GM19324 (cell line): Measurements from ENCODE around the gene TMEM163.

Source experiments
- ATAC-seq: cut with Tn5 transposase; IDR thresholded peaks from one replicate; pipeline ENCODE4 v1.9.1; 2021; ENCODE audit warnings: mild to moderate bottlenecking, moderate library complexity; ENCODE audit not compliant: unreplicated experiment, low FRiP score

The TMEM163 gene

GRCh38 chr2:134462791-134463698, 255.8 kb downstream of the TMEM163 start:
- ATAC-seq = no peak

- no peak for ATAC-seq
Measured at GRCh38 chr2:134462275-134462674, 256.5 kb downstream of the TMEM163 start.

- no peak for ATAC-seq
Measured at GRCh38 chr2:134461511-134461910, 257.3 kb downstream of the TMEM163 start.

GRCh38 chr2:134460583-134460998, 258.2 kb downstream of the TMEM163 start:
- peak; percentile 75 for ATAC-seq

- ATAC-seq = no peak
Measured at GRCh38 chr2:134459706-134460406, 258.9 kb downstream of the TMEM163 start.

- ATAC-seq = no peak
Measured at GRCh38 chr2:134458950-134459349, 259.9 kb downstream of the TMEM163 start.

- ATAC-seq = no peak
Measured at GRCh38 chr2:134458473-134458853, 260.3 kb downstream of the TMEM163 start.

GRCh38 chr2:134457765-134458472, 260.9 kb downstream of the TMEM163 start:
- ATAC-seq = no peak

GRCh38 chr2:134457353-134457752, 261.4 kb downstream of the TMEM163 start:
- no peak for ATAC-seq

GRCh38 chr2:134455426-134455825, 263.4 kb downstream of the TMEM163 start:
- no peak for ATAC-seq

- no peak for ATAC-seq
Measured at GRCh38 chr2:134454931-134455330, 263.9 kb downstream of the TMEM163 start.

GRCh38 chr2:134454426-134454825, 264.4 kb downstream of the TMEM163 start:
- no peak for ATAC-seq

- ATAC-seq = no peak
Measured at GRCh38 chr2:134453973-134454372, 264.8 kb downstream of the TMEM163 start.

GRCh38 chr2:134453476-134453875, 265.3 kb downstream of the TMEM163 start:
- no peak for ATAC-seq

GRCh38 chr2:134452042-134452733, 266.6 kb downstream of the TMEM163 start:
- ATAC-seq = no peak

GRCh38 chr2:134451347-134451630, 267.5 kb downstream of the TMEM163 start:
- ATAC-seq = no peak

- ATAC-seq = no peak
Measured at GRCh38 chr2:134449751-134450513, 268.9 kb downstream of the TMEM163 start.

GRCh38 chr2:134449157-134449556, 269.6 kb downstream of the TMEM163 start:
- ATAC-seq = no peak

- ATAC-seq = no peak
Measured at GRCh38 chr2:134448650-134449049, 270.1 kb downstream of the TMEM163 start.

GRCh38 chr2:134447669-134448068, 271.1 kb downstream of the TMEM163 start:
- ATAC-seq = no peak
